Colon (tissue), 2 donors: ENCODE measurements around the gene NUDT3.
"Not testable (repeated sequence)": the region's sequence is repeated elsewhere in the genome, so short reads cannot be mapped to it uniquely, and the experiment has no call there.

Experiments used
- FAIRE-seq: peaks from 2 replicates; lab custom pipeline; 2012; peaks lifted over from hg19 to GRCh38; lab: Jason Lieb, UNC
- donor health status: control.
- donor health status: control.

The NUDT3 gene

DNA sequence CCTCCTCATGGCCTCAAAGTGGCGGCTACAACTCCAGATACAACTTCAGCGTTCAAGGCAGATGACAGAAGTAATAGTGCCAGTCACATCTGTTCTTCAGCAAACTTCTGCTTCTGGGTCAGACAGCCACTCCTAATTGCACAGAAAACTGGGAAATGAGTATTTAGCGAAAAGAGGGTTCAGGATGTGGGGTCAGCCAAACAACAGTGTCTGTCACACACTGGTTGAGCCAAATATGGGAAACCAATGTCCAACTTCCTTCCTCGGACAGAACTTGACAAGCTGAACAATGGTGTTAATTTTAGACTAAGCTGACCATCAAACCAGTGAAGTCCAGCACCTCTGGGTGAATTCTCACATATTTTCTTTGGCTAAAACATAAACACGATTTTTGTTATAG, 22.1 kb downstream of the NUDT3 start:
- FAIRE-seq, result no peak

DNA sequence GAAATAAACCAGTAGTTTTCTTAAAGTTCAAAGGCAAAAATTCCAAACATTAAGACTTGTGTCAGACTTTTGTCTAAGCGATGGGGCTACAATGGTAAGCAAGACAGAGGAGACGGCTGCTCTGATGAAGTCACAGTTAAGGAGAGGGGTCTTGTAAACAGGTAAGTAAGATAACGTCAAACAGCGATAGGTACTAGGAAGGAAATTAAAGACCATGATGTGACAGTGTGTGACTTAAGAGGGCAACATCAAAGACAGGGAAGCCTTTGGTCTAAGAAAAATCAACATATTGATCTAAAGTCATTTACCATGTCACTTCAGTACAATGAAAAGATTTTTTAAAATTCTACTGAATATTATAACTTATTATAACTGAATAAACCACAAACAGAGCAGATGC, 23.1 kb downstream of the NUDT3 start:
- no peak for FAIRE-seq

DNA sequence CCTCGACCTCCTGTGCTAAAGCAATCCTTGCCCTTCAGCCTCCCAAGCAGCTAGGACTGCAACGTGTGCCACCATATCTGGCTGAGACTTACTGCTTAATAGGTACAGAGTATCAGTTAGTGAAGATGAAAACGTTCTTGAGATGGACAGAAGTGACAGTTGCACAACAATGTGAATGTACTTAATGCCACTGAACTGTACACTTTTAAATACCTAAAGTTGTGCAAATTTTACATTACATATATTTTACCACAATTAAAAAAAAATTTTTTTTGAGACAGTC, 25.9 kb downstream of the NUDT3 start:
- FAIRE-seq, result no peak

DNA sequence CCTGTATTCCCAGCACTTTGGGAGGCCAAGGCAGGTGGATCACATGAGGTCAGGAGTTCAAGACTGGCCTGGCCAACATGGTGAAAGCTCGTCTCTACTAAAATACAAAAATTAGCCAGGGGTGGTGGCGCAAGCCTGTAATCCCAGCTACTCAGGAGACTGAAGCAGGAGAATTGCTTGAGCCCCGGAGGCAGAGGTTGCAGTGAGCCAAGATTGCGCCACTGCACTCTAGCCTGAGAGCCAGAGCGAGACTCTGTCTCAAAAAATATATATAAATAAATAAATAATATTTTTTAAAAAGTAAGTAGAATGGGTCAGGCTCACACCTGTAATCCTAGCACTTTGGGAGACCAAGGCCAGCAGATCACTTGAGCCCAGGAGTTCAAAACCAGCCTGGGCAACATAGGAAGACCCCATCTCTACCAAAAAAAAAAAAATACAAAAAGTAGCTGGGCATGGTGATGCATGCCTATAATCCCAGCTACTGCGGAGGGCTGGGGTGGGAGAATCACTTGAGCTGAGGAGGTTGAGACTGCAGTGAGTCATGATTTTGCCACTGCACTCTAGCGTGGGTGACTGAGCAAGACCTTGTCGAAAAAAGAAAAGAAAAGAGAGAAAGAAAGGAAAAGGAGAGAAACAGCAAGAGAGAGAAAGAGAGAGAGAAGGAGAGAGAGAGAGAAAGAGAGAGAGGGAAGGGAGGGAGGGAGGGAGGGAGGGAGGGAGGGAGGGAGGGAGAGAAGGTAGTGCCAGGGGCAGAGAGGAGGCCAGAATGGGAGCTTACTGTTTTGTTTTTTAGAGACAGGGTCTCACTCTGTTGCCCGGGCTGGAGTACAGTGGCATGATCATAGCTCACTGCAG, 26.5 kb downstream of the NUDT3 start:
- not testable (repeated sequence) for FAIRE-seq

DNA sequence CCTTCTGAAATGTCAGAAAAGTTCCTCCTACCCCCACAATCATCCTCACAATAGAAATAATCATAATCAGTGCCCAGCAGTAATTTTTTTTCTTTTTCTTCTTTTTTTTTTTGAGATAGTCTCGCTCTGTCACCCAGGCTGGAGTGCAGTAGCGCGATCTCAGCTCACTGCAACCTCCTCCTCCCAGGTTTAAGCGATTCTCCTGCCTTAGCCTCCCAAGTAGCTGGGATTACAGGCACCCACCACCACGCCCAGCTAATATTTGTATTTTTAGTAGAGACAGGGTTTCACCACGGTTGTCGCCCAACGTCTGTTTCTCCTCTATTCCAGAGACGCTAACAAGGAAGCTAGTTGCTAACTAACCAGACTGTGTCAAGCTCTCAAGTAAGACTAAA, 28.8 kb downstream of the NUDT3 start:
- not testable (repeated sequence) for FAIRE-seq

DNA sequence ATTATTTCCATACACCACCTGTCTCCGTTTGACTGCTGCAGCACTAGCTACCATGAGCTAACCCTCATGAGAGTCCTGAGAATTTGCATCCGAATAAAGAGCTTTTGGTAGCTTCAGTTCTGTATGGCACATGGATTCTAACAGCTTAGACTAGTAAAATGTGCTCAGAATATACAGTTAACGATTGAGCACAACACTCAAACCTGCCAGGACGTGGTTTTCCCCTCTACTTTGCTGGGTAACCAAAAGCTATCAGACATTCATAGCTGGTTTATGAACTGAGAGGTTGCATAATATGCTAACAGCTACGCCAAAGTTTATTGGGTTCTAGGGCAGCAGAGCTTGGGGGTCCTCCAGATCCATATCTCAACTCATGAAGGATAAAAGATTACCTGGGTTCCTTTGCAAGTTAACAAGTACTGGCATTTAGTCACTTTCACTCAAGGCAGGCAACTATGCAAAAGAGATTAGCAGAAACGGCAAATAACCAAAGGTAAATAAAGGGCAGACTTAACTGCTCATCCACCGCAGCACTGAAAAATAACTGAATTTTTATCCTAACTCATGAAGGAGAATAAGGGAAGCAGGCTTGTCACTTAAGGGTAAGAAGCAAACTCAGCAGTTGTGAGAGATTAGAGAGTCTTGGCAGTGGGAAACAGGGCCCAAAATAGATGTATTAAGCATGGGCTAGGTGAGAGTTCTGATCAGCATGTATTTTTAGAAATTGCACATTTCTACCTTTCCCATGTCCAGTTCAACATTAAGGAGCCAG, 29.4 kb downstream of the NUDT3 start:
- no peak for FAIRE-seq

DNA sequence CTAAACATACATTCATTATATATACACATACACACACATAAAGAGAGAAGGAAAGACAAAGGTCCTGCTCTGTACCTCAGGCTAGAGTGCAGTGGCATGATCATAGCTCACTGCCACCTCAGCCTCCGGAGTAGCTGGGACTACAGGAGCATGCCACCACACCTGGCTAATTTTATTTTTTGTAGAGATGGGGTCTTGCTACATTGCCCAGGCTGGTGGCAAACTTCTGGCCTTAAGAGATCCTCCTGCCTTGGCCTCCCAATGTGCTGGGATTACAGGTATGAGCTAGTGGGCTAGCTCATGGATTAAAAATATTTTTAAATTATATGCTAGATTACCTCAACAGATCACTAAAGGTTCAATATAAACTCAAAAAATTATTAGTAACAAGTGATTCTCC, 30.3 kb downstream of the NUDT3 start:
- no peak for FAIRE-seq

DNA sequence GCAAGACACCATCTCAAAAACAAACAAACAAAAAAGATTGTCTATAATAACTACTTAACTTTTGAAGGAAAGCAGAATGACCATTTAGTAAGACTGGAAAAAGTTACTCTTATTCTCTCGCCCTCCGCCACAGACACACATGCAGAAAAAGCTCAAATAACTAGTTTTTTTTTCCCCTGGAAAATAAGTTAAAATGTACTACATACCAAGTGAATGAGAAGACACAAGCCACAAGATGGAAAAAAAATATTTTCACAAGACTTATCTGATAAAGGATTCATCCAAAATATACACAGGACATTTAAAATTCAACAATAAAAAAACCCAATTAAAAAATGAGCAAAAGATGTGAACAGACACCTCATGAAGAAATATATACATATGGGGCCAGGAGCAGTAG, 31.9 kb downstream of the NUDT3 start:
- FAIRE-seq, result no peak

DNA sequence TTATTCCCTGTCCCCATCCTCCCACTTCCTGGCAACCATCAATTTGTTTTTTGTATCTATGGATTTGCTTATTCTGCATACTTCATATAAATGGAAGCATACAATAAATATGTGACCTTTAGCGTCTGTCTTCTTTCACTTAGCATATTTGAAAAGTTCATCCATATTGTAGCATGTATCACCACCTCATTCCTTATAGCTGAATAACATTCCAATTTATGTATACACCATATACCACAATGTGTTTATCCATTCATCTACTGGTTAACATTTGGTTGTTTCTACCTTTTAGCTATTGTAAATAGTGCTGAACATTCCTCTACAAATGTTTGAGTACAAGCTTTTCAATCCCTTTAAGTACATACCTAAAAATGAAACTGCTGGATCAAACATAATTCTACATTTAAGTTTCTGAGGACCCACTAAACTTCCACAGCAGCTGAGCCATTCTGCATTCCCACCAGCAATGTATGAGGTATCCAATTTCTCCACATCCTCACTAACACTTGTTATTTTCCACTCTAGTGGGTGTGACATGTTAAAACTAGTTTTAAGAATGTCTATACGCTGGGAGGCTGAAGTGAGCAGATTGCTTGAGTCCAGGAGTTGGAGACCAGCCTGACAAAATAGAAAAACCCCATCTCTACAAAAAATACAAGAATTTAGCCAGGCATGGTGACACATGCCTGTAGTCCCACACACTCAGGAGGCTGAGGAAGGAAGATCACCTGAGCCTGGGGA, 32.9 kb downstream of the NUDT3 start:
- no peak for FAIRE-seq

DNA sequence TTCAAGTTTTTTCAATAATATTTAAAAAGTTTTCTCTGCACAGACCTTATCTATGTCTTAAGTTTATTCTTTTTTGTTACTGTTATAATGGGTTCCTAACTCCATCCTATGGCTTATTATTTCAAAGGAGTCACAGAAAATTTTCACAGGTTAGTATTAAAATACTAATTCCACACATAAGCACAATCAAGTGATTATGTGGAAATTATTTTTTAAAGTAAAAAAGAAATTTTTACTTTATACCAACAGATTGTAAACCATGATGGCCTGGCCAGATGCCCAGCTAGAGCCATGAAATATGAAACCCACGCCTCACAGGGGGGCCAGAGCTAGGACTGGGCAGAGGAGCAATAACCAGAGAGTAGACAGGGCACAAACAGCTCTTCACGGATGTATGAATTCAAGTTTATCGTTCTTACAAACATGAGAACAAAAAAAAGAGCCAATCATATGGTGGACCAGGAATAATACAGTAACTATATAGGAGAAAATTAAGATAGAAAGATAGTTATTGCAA, 34.0 kb downstream of the NUDT3 start:
- FAIRE-seq, result no peak

DNA sequence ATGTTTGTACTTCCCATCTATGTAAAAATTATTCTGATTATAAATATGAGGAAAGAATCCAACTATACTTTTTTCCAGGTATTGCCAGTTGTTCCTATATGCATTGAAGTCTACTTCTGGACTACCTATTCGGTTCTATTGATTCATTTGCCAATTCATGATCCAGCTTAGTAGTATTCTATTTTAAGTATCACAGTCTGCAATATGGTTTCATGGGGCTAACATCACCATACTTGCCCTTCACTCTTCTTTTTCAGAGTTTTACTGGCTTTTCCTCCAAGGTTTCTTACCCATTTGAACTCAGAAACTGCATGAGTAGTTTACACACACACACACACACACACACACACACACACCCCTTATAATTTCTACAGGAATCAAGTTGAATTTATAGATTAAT, 34.5 kb downstream of the NUDT3 start:
- no peak for FAIRE-seq

DNA sequence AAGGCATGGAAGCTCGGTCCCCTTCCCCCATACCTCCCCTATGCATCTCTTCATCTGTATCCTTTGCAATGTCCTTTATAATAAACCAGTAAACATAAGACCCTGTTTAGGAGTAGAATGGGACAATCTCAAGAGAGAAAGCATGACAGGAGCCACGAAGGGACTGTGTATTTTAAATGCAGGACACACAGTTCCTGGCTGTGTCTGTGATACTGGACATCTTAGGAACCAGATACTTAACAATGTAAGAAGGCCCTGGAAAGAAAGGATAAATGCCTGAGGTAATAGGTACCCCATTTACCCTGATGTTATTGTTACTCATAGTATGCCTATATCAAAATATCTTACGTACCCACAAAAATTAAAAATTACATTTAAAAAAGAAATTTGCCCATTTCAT, 36.6 kb downstream of the NUDT3 start:
- FAIRE-seq, result no peak

DNA sequence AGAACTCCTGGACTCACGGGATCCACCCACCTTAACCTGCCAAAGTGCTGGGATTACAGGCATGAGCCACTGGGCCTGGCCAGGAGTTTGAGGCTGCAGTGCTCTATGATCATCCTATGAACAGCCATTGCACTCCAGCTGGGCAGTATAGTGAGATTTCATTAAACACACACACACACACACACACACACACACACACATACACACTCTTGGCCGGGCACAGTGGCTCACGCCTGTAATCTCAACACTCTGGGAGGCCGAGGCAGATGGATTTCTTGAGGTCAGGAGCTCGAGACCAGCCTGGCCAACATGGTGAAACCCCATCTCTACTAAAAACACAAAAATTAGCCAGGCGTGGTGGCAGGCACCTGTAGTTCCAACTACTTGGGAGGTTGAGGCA, 38.2 kb downstream of the NUDT3 start:
- not testable (repeated sequence) for FAIRE-seq

DNA sequence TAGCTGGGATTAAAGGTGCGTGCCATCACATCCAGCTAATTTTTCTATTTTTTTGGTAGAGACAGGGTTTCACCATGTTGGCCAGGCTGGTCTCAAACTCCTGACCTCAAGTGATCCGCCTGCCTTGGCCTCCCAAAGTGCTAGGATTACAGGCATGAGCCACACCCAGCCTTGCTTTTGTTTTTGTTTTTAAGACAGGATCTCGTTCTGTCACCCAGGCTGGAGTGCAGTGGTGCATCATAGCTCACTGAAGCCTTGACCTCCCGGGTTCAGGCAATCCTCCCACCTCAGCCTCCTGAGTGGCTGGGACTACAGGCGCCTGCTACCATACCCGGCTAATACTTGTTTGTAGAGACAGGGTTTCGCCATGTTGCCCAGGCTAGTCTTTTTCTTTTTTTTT, 38.9 kb downstream of the NUDT3 start:
- not testable (repeated sequence) for FAIRE-seq

DNA sequence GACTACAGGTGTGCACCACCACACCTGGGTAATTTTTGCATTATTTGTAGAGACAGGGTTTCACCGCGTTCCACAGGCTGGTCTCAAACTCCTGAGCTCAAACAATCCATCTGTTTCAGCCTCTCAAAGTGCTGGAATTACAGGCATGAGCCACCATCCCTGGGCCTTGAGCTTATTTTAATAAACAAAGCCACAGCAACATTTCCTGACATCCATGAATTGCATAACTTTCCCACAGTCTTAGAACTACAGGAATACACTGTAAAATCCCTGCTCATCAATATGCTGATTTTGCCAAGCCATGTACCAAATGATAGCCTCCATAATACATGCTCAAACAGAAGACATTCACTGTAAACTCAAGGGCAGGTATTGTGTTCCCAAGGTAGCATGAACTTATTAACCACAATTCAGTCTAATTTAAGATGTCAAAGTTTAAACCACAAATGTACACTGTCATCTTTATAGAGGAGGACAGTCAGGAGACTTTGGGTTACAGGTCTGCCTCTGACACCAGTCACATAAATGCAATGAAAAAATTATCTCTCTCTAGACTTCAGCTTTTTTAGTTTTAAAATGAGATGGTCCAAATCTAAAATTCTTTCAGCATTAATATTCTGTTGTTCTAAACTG, 40.0 kb downstream of the NUDT3 start:
- no peak for FAIRE-seq

DNA sequence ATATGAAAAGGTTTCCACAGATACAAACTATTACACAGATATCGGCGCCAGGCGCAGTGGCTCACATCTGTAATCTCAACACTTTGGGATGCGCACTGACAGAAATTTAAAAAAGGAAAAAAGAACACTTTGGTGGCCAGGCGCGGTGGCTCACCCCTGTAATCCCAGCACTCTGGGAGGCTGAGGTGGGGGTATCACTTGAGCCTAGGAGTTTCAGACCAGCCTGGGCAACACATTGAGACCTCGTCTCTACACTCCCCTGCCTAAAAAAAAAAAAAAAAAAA, 41.6 kb downstream of the NUDT3 start:
- FAIRE-seq, result no peak

DNA sequence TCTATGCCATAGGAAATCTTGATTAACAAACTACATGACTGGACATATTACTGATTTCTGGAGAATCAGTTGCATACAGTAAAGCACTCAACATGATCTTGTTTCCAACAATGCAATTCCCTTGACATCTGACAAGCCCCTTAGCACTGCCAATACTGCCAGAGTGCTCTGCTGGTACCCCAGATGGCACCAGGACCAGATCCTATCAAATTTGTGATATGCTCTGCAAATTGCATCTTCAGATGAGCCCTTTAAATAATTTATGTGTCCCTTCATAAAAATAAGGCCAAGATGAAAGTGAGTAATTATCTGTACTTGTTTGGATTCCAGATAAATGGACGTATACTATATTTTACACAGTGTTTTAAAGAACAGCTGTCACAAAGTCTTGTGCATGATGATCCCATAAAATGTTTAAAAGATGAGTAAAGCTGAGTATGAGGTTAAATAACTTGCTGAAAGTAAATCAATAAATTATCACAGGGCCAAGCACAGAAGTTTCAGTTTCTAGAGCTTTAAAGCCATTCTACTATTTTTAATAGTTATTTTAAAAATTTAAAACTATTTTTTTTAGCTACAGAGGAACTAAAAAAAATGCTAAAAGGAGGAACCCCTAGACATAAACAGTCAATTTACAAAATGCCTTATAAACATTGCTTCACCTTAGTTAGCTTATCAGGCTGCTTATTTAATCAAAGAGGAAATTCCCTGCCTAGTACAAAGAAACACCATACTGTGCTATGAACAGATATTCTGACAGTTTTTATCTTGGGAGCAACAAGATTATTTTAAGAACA, 42.1 kb downstream of the NUDT3 start:
- FAIRE-seq, result no peak

DNA sequence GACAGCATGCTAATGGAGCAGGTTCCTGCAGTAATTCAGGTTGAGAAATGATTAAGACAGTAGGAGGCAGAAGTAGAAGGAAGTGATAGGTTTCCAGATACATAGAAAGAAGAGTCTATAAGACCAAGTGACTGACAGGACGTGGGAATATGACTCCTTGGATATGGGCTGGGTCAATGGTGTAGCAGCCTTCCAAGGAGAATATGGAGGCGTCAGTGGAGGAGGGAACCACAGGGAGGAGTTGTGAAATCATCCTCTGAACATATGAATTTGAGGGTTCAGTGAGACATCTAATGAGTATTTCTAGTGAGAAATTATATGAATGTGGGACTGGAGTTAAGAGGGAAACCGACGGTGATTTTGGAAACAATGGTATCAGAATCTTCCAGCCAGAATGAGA, 43.3 kb downstream of the NUDT3 start:
- no peak for FAIRE-seq

DNA sequence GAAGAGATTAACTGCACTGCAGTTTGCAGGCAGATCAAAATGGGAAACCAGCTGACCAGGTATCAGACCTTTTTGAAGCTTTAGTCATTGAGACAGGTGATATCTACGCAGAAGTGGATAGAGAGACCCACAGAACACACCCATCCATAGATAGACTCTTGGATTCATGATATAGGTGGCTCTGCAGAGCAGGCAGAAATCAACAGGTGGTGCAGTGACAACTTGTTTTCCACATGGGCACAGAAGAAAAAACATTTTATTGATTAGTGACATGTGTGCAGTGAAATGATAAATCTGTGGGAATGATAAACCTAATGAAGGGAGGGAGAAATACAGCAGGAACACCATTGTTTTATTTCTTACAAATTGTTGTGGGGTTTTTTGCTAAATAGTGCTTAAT, 45.2 kb downstream of the NUDT3 start:
- FAIRE-seq, result no peak

DNA sequence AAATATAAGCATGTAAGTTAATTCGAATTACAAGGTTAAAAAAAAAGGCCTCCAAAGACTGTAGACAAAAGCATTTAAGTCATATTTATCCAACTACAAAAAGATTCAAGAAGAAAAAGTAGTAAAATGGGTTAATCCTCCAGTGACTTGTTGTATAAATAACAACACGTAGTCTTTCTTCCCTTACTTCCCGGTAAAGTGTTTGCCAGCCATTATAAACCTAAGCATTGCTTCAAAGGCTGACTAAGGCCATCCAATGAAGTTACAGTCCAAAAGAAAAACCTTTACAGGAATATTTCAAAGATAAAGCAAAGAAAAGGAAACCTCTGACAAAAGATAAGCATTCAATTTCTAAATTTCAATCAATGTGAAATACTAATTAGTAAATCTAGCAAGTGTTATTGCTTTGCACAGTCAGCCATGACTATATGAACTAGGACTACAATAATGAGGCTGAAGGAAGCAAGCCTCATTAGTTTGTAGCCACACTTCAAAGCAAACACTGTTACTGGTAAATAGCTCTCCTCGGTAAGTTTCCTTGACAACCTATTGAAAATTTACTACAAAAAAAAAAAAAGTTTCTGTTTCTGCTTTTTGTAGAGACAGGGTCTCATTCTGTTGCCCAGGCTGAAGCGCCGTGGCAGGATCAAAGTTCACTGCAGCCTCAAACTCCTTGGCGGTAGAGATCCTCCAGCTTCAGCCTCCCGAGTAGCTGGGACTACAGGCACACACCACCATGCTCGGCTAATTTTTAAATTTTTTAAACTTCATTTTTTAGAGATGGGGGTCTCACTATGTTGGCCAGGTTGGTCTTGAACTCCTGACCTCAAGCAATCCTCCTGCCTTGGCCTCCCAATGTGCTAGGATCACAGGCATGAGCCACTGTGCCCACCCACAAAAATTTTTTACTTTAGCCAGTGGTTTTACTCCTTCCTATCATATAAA, 46.0 kb downstream of the NUDT3 start:
- no peak for FAIRE-seq

DNA sequence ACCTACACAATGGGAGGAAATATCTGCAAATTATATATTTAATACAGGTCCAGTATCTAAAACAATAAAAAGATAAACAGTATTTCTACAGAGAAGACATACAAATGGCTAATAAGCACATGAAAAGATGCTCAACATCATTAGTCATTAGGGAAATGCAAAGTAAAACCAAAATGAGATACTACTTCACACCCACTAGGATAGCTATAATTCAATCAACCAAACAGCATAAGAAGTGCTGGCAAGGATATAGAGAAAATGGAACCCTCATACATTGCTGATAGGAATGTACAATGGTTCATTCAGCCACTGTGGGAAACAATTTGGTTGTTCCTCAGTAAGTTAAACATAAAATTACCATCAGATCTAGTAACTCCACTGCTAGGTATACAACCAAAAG, 48.7 kb downstream of the NUDT3 start:
- no peak for FAIRE-seq
